Stromal cell of bone marrow (primary cell): ENCODE data around the gene WFDC1.
A peak's percentile ranks its signal among the peaks of the same experiment; 100 is the strongest.

Experiments
- DNase-seq: peaks from one replicate; pipeline ENCODE4 v3.0.0-alpha.2; 2012; ENCODE audit warnings: low read depth

The WFDC1 gene

DNA sequence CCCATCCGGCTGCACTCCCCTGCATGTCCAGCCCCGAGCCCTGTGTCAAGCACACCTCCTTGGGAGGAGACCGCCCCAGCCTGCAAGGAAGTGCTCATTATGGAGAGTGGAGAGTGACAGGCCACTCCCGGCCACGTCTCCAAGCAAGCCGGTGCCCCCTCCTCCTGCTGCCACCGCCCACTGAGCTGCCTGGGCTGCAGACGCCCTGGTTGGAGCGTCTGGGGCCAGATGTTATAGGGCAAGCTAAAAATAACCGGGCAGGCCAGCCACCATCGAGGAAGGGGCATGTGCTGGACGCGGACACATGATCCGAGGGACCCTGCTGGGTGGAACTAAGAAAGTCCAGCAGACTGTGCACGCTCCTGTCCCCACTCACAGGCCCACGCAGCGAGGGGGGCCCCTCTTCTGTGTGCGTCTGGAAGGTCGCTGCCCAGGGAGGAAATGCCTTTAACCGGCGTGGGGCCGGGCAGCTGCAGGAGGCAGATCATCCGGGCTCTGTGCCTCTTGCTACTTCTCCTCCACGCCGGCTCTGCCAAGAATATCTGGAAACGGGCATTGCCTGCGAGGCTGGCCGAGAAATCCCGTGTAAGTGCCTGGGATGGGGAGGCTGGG lies at the start of gene WFDC1:
Gene WFDC1 (plus strand): TSS at position 348 of the 612 bp plus-strand sequence. CDS start 94 bp downstream, at position 442.
- DNase-seq = no peak

DNA sequence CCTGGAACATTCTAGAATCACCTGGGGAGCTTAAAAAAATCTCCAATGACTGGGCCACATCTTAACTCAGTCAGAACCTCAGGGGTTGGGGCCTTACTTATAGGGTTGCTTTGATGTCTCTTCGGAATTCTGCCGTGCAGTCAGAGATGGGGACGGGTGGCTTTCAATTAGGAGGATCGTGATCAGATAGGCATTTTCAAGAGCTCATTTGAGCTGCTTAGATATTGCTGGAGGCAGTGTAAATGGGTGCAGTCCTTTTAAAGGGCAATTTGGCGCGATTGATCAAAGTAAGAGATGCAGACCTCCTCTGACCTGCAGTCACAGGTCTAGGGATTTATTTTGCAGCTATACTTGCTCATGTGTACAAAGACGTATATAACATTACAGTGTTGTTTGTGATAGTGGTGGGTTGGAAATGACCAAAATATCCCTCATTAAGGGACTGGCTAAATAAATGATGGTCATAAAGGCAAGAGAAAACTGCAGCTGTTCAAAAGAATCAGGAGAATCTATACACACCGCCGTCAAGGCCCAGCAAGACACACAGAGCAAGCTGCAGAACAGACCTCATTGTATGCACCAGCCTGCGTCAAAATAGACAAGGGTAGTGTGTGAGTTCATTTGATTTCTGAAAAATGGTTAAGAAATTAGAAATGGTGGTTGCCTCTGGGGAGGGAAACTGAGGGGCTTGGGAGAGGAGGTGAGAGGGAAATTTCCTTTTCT lies 48.6 kb upstream of the WFDC1 start:
- no peak for DNase-seq

DNA sequence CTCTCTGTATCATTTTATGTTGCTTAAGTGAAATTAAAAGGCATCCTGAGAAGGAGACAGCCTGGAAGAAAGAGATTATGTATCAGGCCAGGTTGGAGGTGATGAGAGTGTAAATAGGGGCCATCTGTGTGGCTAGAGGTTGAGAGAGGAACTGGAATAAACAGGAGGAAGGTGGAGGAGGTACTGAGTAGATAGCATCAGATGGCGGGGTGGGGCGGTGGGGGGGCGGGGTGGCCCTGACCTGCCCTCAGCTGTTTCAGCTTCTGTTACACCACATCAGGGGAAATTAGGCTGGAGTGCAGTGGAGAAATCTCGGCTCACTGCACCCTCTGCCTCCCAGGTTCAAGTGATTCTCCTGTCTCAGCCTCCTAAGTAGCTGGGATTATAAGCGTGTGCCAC lies 48.0 kb upstream of the WFDC1 start:
- DNase-seq = no peak

DNA sequence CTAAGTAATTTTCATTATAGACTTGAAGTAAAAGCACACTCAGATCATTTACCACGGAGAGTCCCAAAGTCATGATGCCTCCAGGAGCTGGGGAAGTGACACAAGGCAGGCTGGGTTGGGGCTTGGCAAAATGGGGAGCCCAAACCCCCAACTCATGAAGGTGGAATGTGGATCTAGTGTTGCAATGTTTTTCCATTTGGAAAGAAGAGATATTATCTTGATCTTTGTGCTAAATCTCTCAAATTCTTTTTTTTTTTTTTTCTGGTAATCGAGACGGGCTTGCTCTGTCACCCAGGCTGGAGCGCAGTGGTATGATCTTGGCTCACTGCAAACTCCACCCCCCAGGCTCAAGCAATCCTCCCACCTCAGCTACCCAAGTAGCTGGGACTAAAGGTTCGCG lies 47.3 kb upstream of the WFDC1 start:
- DNase-seq = no peak

DNA sequence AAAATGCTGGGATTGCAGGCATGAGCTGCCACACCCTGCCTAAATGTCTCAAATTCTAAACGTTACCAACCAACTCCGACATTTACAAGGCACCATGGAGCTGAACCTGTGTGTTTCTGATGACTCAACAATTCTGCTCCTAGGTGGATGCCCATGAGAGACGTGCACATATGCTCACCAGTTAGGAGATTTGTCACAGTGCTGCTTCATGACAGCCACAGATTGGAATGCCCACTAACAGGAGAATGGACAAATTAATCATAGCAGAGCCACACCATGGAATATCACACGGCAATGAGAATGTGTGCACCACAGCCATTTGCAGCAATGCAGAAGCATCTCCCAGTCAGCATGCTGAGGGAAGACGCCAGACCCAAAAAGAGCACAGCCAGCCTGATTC lies 46.8 kb upstream of the WFDC1 start:
- DNase-seq = no peak

- DNase-seq = no peak
Measured at GRCh38 chr16:84252184-84252583, 42.5 kb upstream of the WFDC1 start.

DNA sequence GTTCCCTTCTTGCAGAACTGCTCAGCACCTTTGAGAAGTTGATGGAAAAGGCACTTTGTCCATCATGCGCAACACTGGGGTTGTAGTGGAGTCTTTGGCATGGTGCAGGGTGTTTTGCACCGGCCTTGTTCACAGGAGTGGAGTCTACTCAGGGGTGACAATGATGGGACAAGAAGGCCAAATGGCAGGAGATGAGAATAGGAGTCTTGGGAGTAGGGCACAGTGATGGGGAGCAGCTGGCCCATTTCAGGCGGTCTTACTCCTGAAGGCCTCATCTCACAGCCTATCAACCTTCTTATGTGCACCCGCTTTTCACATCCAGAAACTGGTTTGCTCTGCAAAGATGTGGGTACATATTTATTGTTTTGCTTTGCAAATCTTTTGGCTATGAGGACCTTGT lies 41.5 kb upstream of the WFDC1 start:
- DNase-seq = no peak

- DNase-seq = no peak
Measured at GRCh38 chr16:84254062-84254461, 40.6 kb upstream of the WFDC1 start.

DNA sequence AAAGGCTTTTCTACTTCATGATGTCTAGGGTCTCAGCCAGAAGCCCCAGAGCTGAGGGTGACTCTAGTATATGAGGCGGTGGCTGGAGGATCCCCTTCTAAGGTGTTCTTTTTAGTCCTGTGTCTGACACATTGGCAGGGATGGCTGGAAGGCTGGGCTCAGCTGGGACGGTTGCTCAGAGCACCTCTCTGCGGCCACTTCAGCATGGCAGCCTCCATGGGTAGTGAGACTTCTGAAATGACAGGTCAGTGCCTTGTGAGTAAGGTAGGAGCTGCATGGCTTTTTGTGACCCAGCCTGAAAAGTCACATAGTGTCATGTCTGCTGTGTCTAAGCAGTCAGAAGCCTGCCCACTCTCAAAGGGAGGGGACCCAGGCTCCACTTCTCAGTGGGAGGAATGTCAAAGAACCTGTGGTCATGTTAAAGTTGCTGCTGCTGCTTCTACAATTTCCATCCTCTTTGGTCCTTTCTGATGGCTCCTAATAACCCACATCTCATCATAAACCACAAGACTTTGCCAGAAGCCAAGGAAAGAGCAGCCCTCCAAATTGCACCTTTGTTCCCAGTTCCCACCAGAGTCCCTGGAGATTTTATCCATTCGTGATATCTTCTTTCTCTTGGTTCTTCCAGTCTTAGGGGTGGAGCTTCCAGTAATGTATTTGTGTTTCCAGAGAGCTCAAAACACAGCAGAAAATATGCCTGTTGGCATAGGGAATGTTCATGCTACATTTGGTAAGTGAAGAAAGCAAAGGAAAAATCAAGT lies 39.4 kb upstream of the WFDC1 start:
- no peak for DNase-seq

- no peak for DNase-seq
Measured at GRCh38 chr16:84258266-84258665, 36.4 kb upstream of the WFDC1 start.

- no peak for DNase-seq
Measured at GRCh38 chr16:84259691-84260090, 35.0 kb upstream of the WFDC1 start.

DNA sequence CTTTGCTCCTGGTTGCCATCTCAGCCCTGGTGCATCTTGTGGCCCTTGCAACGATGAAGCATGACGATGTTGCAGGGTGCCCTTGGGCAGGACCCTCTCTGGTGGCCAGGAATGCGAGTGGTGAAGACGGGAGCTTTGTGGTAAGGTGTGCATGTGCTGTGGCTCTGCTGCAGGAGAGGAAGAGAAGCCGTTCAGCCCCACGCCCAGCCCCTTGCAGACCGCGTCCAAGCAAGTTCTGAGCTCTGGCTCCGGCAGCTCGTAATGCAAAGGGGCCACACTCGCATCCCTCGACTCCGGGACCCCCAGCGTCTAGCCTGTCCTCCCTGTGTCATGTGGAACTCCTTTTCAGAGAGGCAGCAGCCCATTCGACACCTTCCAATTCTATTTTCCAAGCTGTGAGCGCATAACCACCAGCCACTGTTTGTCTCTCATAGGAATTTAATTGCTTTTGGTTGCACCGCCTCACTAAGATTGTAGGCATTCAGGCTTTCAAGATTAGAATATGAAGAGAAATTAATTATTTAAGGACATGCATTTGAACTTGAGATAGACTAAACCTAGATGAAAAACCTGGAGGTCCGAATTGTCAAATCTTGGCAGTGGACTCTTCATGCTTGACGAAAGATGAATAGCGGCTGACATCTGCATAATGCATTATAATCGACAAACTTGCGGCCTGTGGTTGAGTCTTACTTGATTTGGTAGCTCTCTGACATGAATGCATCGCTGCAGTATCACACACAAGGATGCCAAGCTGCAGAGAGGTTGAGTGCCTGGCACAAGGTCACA lies 33.7 kb upstream of the WFDC1 start:
- no peak for DNase-seq

DNA sequence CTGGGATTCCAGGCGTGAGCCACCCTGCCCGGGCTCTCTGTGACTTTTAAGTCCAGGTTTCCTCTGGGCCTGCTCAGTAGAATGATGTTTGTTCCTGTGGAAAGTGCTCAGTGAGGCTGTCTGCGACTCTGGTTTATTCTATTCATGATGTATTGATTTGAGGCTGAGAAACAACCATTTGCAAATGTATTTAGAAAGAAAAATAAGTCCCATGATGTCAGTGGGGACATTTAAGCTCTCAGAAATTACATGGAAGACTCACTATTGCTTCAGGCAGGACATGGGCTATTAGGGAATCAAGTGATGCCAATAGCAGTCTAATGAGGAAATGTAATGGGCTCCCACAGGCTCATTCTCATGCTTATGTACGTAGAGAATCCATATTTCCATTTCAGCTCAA lies 32.6 kb upstream of the WFDC1 start:
- no peak for DNase-seq

GRCh38 chr16:84262939-84263338 lies 31.7 kb upstream of the WFDC1 start:
- no peak for DNase-seq

DNA sequence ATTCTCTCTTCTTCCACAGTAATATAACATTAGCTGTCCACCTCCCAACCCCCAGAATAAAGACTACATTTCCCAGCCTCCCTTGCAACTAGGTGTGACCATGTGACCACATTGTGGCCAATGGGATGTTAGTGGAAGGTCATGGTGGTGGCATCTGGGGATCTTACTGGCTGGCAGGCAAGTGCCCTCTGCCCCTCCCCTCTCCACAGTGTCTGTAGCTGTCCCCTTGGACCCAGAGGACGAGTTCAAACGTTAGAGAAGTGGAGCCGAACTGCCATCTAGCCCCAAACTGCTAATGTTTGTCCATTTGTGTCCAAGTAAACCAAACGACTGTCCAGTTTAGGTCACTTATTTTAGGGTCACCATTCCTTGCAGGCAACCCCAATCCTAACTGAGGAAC lies 28.2 kb upstream of the WFDC1 start:
- DNase-seq = peak; percentile 30

DNA sequence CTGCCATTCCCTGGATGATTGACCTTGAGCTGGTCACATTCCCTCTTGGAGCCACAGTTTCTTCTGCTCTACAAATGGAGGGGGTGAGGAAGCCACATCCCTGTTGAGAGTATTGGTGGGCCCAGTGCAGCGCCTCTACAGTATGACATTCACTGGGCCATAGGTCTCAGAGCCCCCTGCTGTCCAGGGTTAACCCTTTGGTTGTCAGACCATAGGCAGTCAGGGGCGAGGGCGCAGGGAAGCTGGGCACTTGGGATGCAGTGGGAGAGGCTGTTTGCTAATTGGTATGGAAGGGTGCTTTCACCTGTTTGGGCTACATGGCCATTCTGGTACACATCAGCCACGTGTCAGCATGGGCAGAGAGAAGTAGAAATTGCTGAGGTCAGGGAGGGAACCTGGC lies 27.3 kb upstream of the WFDC1 start:
- no peak for DNase-seq

GRCh38 chr16:84268291-84269040 lies 26.2 kb upstream of the WFDC1 start:
- DNase-seq = no peak

DNA sequence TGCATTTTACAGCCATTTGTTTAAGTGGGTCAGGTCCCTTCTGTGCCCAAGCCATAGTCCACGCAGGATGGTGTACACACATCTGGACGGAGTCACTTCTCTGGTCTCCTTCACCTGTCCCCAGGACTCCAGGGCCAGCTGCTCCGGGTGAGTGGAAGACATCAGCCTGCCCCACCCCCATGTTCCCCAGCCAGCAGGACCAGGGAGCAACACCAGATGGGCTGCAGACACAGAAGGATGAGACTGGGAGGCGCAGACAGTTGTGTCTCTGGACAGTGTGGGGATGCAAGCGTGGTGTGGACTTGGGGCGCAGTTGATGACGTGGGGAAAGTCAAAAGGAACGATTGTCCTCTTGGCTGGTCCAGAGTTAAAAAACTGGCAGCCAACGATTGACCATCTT lies 24.6 kb upstream of the WFDC1 start:
- no peak for DNase-seq

- DNase-seq = no peak
Measured at GRCh38 chr16:84270531-84270930, 24.1 kb upstream of the WFDC1 start.

DNA sequence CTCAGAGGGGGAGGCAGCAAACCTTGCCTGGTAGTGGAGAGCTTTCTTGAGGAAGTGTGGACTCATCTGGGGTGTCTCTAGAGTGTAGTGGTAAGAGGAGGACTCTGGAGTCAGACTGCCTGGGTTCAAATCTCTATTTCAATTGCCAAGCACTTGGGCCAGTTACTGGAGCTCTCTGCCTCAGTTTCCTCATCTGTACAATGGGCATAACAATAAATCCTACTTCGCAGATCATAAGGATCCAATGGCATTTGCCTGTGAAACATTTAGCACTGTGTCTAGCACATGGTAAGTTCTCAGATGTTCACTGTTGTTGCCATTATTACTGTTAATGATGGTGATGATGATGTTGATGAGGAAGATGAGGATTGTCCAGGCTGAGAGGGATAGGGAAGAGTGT lies 23.6 kb upstream of the WFDC1 start:
- no peak for DNase-seq

GRCh38 chr16:84271866-84272265 lies 22.8 kb upstream of the WFDC1 start:
- DNase-seq = no peak
